B cell (primary cell): Measurements from ENCODE around the gene RTTN.

Source experiments
- CTCF ChIP-seq: fragments of 200-600 bp; IDR thresholded peaks from one replicate; pipeline ENCODE4 v1.8.0; 2022; ENCODE audit warnings: antibody characterized with exemption, mild to moderate bottlenecking
- EZH2 ChIP-seq: IDR thresholded peaks from 2 replicates; pipeline ENCODE4 v1.6.1; 2012; ENCODE audit warnings: borderline replicate concordance, low read depth, mild to moderate bottlenecking, moderate library complexity, low read length; ENCODE audit not compliant: insufficient read depth, poor library complexity, severe bottlenecking

DNA sequence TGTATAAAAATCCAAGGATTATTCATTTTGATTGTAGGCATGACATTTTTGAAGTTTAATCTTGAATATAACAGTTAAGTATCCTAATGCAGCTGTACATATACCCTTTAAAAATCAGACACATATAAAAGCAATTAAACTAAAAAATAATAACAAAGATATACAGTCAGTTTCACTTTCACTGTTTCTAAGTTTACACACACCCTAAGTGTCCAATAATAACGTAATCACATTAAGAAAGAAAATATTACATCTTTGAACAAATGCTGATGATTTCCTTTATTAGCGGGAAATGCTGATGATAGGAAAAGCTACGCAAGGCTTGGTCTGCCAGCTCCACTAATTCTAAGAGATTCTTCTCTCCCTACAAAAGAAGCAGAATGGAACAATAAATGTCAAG, 38.8 kb downstream of the RTTN start:
- TF ChIP-seq CTCF (no peak), EZH2 (no peak)
